ENCODE measurements around the gene SMARCB1.
A peak's percentile ranks its signal among the peaks of the same experiment; 100 is the strongest.

Gene SMARCB1

DNA sequence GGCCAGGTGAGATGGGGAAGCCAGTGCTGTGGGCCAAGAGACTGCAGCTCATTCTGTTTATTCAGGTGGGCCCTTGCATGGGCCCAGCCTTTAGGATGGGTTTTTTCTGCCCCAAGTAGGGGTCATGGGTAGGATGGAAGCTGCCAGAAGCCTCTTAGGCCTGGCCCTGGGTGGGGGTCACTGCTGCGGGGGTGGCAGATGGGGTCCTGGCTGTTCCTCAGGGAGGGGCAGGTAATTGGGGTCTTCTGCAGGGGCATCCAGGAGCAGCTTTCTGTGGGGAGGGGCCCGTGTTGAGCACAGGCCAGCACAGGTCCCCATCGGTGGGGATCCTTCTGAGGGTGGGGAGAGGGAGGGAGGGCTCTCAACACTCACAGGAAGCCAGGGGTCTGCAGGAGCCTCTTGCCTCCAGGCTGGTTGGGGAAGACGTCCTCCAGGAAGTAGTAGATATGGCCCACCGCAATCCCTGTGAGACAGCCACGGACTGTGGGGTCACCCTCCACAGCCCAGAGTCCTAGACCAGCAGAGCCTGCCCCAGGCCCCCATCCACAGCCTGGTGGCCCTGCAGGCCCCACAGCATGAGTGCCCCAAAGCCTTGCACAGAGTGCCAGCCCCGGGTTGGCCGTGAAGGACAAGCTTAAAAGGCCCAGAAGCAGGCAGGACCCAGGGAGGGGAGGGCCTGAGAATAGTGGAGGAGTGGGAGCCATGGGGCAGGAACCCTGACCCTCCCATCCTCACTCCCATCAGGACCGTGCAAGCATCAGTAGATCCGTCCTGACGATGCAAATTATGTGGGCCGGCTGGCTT lies 50.1 kb downstream of the SMARCB1 start:
- Histone ChIP-seq H3K4me2 (ENCODE audit: low read depth, low read length) (peak overlapping the region; percentile 94), H3K4me1 (ENCODE audit: low read length) (peaks cover 25% of the 10 kb centered on the region), H3K27ac (ENCODE audit: low read length) (peak overlapping the region; percentile 74; the same call in 1 of the 2 replicates)

DNA sequence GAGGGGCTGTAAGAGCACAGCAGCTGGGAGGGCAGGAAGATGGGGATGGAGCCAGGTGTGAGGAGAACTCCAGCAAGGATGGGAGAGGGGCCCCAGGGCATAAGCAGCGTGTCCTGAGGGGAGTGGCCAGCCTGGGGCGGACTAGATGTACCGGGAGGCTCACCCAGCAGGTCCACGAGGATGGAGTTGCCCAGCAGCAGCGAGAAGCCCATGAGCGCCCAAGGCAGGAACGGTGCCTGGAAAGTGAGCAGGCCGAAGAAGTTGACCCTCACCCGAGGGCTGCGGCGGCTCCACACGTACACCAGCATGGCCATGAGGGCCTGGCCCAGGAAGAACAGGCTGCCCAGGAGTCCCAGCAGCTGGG lies 50.7 kb downstream of the SMARCB1 start:
- 0 out of 2 replicates have a peak, but pooled peaks cover 3% of the 10 kb centered on the region for H3K36me3 ChIP-seq (replicated peaks; ENCODE audit: insufficient read depth, low read length)
- DNase-seq: no peak
- H3K27me3 ChIP-seq (replicated peaks; ENCODE audit: insufficient read depth, low read length): no peaks in the 10 kb centered on the region
- peaks cover 51% of the 10 kb centered on the region for H3K79me2 ChIP-seq (ENCODE audit: low read length)
- peak overlapping the region; percentile 89 for H3K4me3 ChIP-seq (ENCODE audit: low read length)
- peaks cover 27% of the 10 kb centered on the region for H3K4me1 ChIP-seq (ENCODE audit: low read length)
- H3K27ac ChIP-seq (ENCODE audit: low read length): peak overlapping the region; percentile 74
- H3K9me3 ChIP-seq (replicated peaks; ENCODE audit: insufficient read depth, low read length): no peaks in the 10 kb centered on the region
- H3F3A ChIP-seq (ENCODE audit: insufficient read depth, low read length): peaks cover 19% of the 10 kb centered on the region
- H3K9ac ChIP-seq (ENCODE audit: low read length): peak overlapping the region; percentile 97
- no peaks in the 10 kb centered on the region for H3K9me2 ChIP-seq (replicated peaks; ENCODE audit: insufficient read depth, low read length)
- H4K20me1 ChIP-seq (ENCODE audit: insufficient read depth, low read length): no peaks in the 10 kb centered on the region
- H2AFZ ChIP-seq (ENCODE audit: low read length): no peak overlapping the region
- no peak for TF ChIP-seq EZH2 (optimal IDR thresholded peaks at IDR 0.05; ENCODE audit: low read depth, low read length)
- H3K4me2 ChIP-seq (ENCODE audit: low read depth, low read length): peak overlapping the region; percentile 94

More for the DNA sequence above, 50.1 kb downstream of the SMARCB1 start:
- Histone ChIP-seq H4K20me1 (ENCODE audit: insufficient read depth, low read length) (no peaks in the 10 kb centered on the region), H2AFZ (ENCODE audit: low read length) (no peak overlapping the region), H3K9me2 (replicated peaks; ENCODE audit: insufficient read depth, low read length) (no peaks in the 10 kb centered on the region), H3K9ac (ENCODE audit: low read length) (peak overlapping the region; percentile 97), H3K4me3 (ENCODE audit: low read length) (peak overlapping the region; percentile 89), H3K36me3 (replicated peaks; ENCODE audit: insufficient read depth, low read length) (0 out of 2 replicates have a peak, but pooled peaks cover 3% of the 10 kb centered on the region), H3K27me3 (replicated peaks; ENCODE audit: insufficient read depth, low read length) (no peaks in the 10 kb centered on the region), H3K79me2 (ENCODE audit: low read length) (peaks cover 57% of the 10 kb centered on the region), H3K9me3 (replicated peaks; ENCODE audit: insufficient read depth, low read length) (no peaks in the 10 kb centered on the region), H3F3A (ENCODE audit: insufficient read depth, low read length) (peaks cover 19% of the 10 kb centered on the region)
- TF ChIP-seq EZH2 (optimal IDR thresholded peaks at IDR 0.05; ENCODE audit: low read depth, low read length) (no peak), EZH2phosphoT487 (IDR thresholded peaks at IDR 0.05; ENCODE audit: low read length) (no peak)
- TF ChIP-seq, protein P1, sequence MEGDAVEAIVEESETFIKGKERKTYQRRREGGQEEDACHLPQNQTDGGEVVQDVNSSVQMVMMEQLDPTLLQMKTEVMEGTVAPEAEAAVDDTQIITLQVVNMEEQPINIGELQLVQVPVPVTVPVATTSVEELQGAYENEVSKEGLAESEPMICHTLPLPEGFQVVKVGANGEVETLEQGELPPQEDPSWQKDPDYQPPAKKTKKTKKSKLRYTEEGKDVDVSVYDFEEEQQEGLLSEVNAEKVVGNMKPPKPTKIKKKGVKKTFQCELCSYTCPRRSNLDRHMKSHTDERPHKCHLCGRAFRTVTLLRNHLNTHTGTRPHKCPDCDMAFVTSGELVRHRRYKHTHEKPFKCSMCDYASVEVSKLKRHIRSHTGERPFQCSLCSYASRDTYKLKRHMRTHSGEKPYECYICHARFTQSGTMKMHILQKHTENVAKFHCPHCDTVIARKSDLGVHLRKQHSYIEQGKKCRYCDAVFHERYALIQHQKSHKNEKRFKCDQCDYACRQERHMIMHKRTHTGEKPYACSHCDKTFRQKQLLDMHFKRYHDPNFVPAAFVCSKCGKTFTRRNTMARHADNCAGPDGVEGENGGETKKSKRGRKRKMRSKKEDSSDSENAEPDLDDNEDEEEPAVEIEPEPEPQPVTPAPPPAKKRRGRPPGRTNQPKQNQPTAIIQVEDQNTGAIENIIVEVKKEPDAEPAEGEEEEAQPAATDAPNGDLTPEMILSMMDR (IDR thresholded peaks at IDR 0.05; ENCODE audit: low read length): no peak
- DNase-seq: no peak

DNA sequence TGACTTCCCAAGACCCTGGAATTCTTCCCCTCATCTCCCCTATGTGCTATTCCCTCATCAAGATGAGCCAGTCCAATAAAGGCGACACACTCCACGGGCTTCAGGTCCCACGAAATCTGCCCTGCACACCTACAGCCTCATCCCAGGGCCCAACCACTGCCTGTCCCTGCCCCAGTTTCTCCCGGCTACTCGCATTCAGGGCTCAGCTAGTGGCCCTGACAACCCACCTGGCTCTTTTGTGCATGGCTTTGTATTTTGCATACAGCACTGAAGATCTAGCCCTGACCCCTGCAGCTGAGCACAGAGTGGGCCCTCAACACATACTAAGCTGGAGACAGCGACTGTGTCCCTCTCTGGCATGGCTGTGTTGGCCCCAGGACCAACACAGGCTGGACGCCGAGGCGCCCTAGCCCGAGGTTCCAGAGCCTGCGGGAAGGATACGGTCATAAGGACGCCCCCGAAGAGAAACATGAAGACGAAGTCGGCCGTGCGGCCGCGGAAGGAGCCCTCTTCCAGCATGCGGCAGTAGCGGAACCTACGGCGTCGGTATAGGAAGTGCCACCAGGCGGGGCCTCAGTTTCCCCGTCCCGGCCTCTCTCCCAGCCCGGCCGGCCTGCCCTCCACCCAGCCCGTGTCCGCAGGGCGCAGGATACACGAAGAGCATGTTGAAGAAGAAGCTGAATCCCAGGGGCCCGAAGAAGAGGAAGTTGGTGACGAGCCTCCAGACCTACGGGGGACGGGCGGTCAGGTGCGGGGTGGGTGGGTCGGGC lies 51.3 kb downstream of the SMARCB1 start:
- H3K9me2 ChIP-seq (replicated peaks; ENCODE audit: insufficient read depth, low read length): no peaks in the 10 kb centered on the region
- H3K4me2 ChIP-seq (ENCODE audit: low read depth, low read length): peak overlapping the region; percentile 94
- peak overlapping the region; percentile 97 for H3K9ac ChIP-seq (ENCODE audit: low read length)
- H3K36me3 ChIP-seq (replicated peaks; ENCODE audit: insufficient read depth, low read length): 0 out of 2 replicates have a peak, but pooled peaks cover 3% of the 10 kb centered on the region
- peak overlapping the region; percentile 89 for H3K4me3 ChIP-seq (ENCODE audit: low read length)
- TF ChIP-seq EZH2phosphoT487 (IDR thresholded peaks at IDR 0.05; ENCODE audit: low read length): no peak
- TF ChIP-seq, protein P1 (IDR thresholded peaks at IDR 0.05; ENCODE audit: low read length): 0 out of 2 replicates have a peak, but pooled peaks have one; percentile 9
- no peak for TF ChIP-seq EZH2 (optimal IDR thresholded peaks at IDR 0.05; ENCODE audit: low read depth, low read length)
- H3K4me1 ChIP-seq (ENCODE audit: low read length): peaks cover 33% of the 10 kb centered on the region
- peak overlapping the region; percentile 74 for H3K27ac ChIP-seq (ENCODE audit: low read length)
- H3K27me3 ChIP-seq (replicated peaks; ENCODE audit: insufficient read depth, low read length): no peaks in the 10 kb centered on the region
- H3K79me2 ChIP-seq (ENCODE audit: low read length): peaks cover 48% of the 10 kb centered on the region
- H3K9me3 ChIP-seq (replicated peaks; ENCODE audit: insufficient read depth, low read length): no peaks in the 10 kb centered on the region
- no peak for DNase-seq
- peak overlapping the region; percentile 32; the same call in 1 of the 2 replicates for H2AFZ ChIP-seq (ENCODE audit: low read length)
- peaks cover 21% of the 10 kb centered on the region for H3F3A ChIP-seq (ENCODE audit: insufficient read depth, low read length)
- H4K20me1 ChIP-seq (ENCODE audit: insufficient read depth, low read length): no peaks in the 10 kb centered on the region
